ENCODE results near the gene ZBTB43. TPM values are rescaled to one million over a fixed set of nuclear protein-coding genes. Genes with fewer than 3 reads are reported as not detected.

Gene ZBTB43
- total RNA-seq, 1 experiment from 2014 or later: 32.4 TPM

DNA sequence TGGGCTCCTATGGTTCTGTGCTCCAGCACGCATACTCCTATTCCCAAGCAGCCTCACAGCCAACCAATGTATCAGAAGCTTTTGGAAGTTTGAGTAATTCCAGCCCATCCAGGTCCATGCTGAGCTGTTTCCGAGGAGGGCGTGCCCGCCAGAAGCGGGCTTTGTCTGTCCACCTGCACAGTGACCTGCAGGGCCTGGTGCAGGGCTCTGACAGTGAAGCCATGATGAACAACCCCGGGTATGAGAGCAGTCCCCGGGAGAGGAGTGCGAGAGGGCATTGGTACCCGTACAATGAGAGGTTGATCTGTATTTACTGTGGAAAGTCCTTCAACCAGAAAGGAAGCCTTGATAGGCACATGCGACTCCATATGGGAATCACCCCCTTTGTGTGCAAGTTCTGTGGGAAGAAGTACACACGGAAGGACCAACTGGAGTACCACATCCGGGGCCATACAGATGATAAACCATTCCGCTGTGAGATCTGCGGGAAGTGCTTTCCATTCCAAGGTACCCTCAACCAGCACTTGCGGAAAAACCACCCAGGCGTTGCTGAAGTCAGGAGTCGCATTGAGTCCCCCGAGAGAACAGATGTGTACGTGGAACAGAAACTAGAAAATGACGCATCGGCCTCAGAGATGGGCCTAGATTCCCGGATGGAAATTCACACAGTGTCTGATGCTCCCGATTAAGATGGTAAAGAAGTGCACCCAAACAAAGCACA, 75.5 kb downstream of the ZBTB43 start:
- DNase-seq (ENCODE audit: unreplicated experiment): no peak
- Mint-ChIP-seq H3K27me3 (ENCODE audit: insufficient read depth, unreplicated experiment) (no peaks in the 10 kb centered on the region), H3K9me3 (ENCODE audit: unreplicated experiment) (no peaks in the 10 kb centered on the region), H3K4me3 (ENCODE audit: unreplicated experiment) (no peak overlapping the region), H3K4me1 (ENCODE audit: insufficient read depth, unreplicated experiment) (no peaks in the 10 kb centered on the region), H3K36me3 (ENCODE audit: insufficient read depth, unreplicated experiment) (peaks cover 26% of the 10 kb centered on the region), H3K27ac (ENCODE audit: low read depth, unreplicated experiment) (no peak overlapping the region)
- CTCF ChIA-PET: interaction anchor here (1.4 kb wide), 1 partner anchor 34 kb away, joined by 4 read pairs; the partner anchor contains the start of gene RALGPS1
- intact Hi-C loops (cut with micrococcal nuclease): no loop called here
- BruUV-seq (replicated peaks): no TSS peak
- TF ChIP-seq, protein P1, sequence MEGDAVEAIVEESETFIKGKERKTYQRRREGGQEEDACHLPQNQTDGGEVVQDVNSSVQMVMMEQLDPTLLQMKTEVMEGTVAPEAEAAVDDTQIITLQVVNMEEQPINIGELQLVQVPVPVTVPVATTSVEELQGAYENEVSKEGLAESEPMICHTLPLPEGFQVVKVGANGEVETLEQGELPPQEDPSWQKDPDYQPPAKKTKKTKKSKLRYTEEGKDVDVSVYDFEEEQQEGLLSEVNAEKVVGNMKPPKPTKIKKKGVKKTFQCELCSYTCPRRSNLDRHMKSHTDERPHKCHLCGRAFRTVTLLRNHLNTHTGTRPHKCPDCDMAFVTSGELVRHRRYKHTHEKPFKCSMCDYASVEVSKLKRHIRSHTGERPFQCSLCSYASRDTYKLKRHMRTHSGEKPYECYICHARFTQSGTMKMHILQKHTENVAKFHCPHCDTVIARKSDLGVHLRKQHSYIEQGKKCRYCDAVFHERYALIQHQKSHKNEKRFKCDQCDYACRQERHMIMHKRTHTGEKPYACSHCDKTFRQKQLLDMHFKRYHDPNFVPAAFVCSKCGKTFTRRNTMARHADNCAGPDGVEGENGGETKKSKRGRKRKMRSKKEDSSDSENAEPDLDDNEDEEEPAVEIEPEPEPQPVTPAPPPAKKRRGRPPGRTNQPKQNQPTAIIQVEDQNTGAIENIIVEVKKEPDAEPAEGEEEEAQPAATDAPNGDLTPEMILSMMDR (IDR thresholded peaks at IDR 0.05; ENCODE audit: unreplicated experiment): no peak
- POLR2A ChIA-PET: interaction anchor here (0.8 kb wide), 1 partner anchor 16 kb away, joined by 3 read pairs; no protein-coding TSS in a partner anchor

DNA sequence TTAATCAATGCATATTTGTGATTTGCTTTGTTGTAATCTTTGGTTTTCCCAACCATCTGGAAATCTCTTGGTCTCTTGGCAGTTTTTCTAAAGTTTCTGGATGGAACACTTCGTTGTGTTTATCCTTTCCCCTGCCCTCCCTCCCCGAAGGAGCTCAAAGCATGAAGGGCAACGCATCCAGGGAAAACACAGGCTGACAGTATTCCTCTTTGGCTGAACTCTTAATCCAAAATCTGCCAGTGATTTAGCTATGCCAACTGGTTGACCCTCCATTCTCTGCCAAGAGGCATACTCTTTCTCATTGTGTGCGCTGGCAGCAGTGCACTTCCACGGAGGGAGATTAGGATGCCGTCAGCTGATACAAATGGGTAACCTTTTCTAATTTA, 76.1 kb downstream of the ZBTB43 start:
- Mint-ChIP-seq H3K36me3 (ENCODE audit: insufficient read depth, unreplicated experiment) (peaks cover 26% of the 10 kb centered on the region), H3K4me1 (ENCODE audit: insufficient read depth, unreplicated experiment) (no peaks in the 10 kb centered on the region), H3K27ac (ENCODE audit: low read depth, unreplicated experiment) (no peak overlapping the region), H3K27me3 (ENCODE audit: insufficient read depth, unreplicated experiment) (no peaks in the 10 kb centered on the region), H3K4me3 (ENCODE audit: unreplicated experiment) (no peak overlapping the region), H3K9me3 (ENCODE audit: unreplicated experiment) (no peaks in the 10 kb centered on the region)
- TF ChIP-seq, protein P1 (IDR thresholded peaks at IDR 0.05; ENCODE audit: unreplicated experiment): no peak
- DNase-seq (ENCODE audit: unreplicated experiment): no peak
- TSS peak; percentile 14 for BruUV-seq (replicated peaks)
- ChIA-PET POLR2A (interaction anchor here (0.8 kb wide), 1 partner anchor 15 kb away, joined by 3 read pairs; no protein-coding TSS in a partner anchor), CTCF (no interaction called here)
- intact Hi-C loops (cut with micrococcal nuclease): no loop called here

DNA sequence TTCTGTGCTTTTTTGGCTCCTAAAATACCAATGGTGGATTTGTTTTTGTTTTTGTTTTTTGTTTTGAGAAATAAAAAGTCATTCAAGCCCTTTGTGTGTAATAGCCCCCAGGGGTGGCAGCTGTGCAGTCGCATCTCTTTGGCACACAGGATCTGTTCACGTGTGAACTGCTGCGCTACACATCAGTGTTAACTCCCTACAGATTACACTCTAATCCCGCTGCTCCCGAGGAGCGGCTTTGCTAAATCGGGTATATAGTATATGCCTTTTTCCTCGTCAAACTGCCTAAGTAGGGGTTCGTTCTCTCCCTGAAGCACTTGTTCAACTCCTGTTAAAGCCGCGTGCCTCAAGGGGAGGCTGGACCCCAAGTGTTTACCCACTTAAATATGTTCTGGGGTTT, 77.9 kb downstream of the ZBTB43 start:
- no TSS peak for BruUV-seq (replicated peaks)
- H3K9me3 Mint-ChIP-seq (ENCODE audit: unreplicated experiment): no peaks in the 10 kb centered on the region
- no peak overlapping the region for H3K27ac Mint-ChIP-seq (ENCODE audit: low read depth, unreplicated experiment)
- ChIA-PET CTCF (no interaction called here), POLR2A (no interaction called here)
- no peaks in the 10 kb centered on the region for H3K27me3 Mint-ChIP-seq (ENCODE audit: insufficient read depth, unreplicated experiment)
- H3K36me3 Mint-ChIP-seq (ENCODE audit: insufficient read depth, unreplicated experiment): peaks cover 26% of the 10 kb centered on the region
- TF ChIP-seq, protein P1 (IDR thresholded peaks at IDR 0.05; ENCODE audit: unreplicated experiment): no peak
- no peak for DNase-seq (ENCODE audit: unreplicated experiment)
- H3K4me3 Mint-ChIP-seq (ENCODE audit: unreplicated experiment): no peak overlapping the region
- H3K4me1 Mint-ChIP-seq (ENCODE audit: insufficient read depth, unreplicated experiment): no peaks in the 10 kb centered on the region
- intact Hi-C loops (cut with micrococcal nuclease): no loop called here

DNA sequence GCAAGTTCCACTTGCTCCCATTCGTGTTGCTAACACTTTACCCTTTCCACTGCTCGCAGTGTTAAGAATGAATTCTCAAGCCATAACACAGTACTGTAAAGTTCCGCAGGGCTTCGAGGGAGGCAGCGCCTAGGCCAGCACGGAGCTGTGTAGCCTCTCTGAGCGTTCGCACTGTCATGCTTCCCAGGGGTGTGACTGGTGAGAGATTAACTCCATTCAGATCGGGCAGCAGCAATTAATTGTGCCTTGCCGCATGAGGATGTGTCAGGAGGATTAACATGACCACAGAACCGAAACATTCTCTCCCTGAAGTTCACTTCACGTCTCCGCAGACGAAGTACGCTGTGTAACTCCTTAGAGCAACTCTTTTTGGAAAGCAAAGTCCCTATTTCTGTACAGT, 78.8 kb downstream of the ZBTB43 start:
- BruUV-seq (replicated peaks): no TSS peak
- no peaks in the 10 kb centered on the region for H3K9me3 Mint-ChIP-seq (ENCODE audit: unreplicated experiment)
- H3K27ac Mint-ChIP-seq (ENCODE audit: low read depth, unreplicated experiment): no peak overlapping the region
- peaks cover 26% of the 10 kb centered on the region for H3K36me3 Mint-ChIP-seq (ENCODE audit: insufficient read depth, unreplicated experiment)
- no peak overlapping the region for H3K4me3 Mint-ChIP-seq (ENCODE audit: unreplicated experiment)
- no peaks in the 10 kb centered on the region for H3K27me3 Mint-ChIP-seq (ENCODE audit: insufficient read depth, unreplicated experiment)
- ChIA-PET CTCF (no interaction called here), POLR2A (interaction anchor here (1.2 kb wide), 1 partner anchor 15 kb away, joined by 3 read pairs; no protein-coding TSS in a partner anchor)
- no peaks in the 10 kb centered on the region for H3K4me1 Mint-ChIP-seq (ENCODE audit: insufficient read depth, unreplicated experiment)
- TF ChIP-seq, protein P1 (IDR thresholded peaks at IDR 0.05; ENCODE audit: unreplicated experiment): no peak
- DNase-seq (ENCODE audit: unreplicated experiment): no peak
- intact Hi-C loops (cut with micrococcal nuclease): no loop called here
